ENCODE data around the gene CD40LG.

DNA sequence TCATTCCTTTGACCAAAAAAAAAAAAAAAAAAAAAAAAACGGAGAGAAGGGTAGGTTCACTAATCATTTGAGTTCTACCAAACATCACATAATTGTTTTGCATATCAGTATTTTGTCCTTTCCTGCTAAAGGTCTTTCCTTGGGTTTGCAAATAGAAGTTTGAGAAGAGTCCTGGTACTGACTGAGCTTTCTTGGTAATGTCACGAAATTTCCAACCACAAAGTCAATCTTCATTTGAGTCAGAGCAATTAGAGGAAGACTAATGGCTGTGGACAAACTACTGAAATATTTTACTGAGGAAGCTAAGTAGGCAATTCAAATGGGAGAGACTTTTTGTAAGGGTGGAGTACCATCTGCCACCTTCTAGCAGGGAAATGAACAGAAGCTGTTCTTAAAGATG is 21.7 kb upstream of the CD40LG start:
- TF ChIP-seq, protein P1, sequence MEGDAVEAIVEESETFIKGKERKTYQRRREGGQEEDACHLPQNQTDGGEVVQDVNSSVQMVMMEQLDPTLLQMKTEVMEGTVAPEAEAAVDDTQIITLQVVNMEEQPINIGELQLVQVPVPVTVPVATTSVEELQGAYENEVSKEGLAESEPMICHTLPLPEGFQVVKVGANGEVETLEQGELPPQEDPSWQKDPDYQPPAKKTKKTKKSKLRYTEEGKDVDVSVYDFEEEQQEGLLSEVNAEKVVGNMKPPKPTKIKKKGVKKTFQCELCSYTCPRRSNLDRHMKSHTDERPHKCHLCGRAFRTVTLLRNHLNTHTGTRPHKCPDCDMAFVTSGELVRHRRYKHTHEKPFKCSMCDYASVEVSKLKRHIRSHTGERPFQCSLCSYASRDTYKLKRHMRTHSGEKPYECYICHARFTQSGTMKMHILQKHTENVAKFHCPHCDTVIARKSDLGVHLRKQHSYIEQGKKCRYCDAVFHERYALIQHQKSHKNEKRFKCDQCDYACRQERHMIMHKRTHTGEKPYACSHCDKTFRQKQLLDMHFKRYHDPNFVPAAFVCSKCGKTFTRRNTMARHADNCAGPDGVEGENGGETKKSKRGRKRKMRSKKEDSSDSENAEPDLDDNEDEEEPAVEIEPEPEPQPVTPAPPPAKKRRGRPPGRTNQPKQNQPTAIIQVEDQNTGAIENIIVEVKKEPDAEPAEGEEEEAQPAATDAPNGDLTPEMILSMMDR (IDR thresholded peaks at IDR 0.05): no peak
- TF ChIP-seq POLR2A (IDR thresholded peaks at IDR 0.05): no peak

Measured in tibial nerve (tissue), 3 donors.